K562 (cell line): Measurements from ENCODE around the gene TMEM270. TPM values are rescaled to one million over a fixed set of nuclear protein-coding genes. Genes with fewer than 3 reads are reported as not detected.

ENCODE experiments used
- ATAC-seq: fragments of 200-7000 bp; cut with Tn5 transposase; 3 replicates; pipeline ENCODE4 v1.9.1; 2020; ENCODE audit warnings: moderate library complexity
- BruUV-seq: library from RNA; stranded (reverse); fragments of 400-500 nt; replicated peaks from 2 replicates; lab custom pipeline; 2021; lab: Mats Ljungman, UMichigan
- CTCF ChIA-PET: fragments of 300-600 bp; formaldehyde crosslinking; extraction: SDS; loops from one replicate; lab custom pipeline; 2021; ENCODE audit warnings: low intra/inter-chr PET ratio; lab: Yijun Ruan, JAX
- POLR2A ChIA-PET: fragments of 300-600, 350-650 bp; sonication (Branson Sonifier 250); formaldehyde crosslinking; extraction: SDS; loops from one replicate; lab custom pipeline; 2021; ENCODE audit warnings: antibody characterized with exemption, inconsistent platforms; lab: Yijun Ruan, JAX
- DNase-seq, 4 experiments: peaks; one replicate each; pipeline versions ENCODE4 v3.0.0 to v3.0.0-alpha.2; 2011 to 2018; ENCODE audit warnings: low spot score in 3 of 4, mixed read lengths in 3 of 4; ENCODE audit errors: extremely low read depth in 1 of 4
- FAIRE-seq: peaks from 2 replicates; lab custom pipeline; 2011; peaks lifted over from hg19 to GRCh38; lab: Jason Lieb, UNC
- H2AFZ ChIP-seq: 2 replicates; pipeline ENCODE4 v1.6.0; 2011; ENCODE audit warnings: low read depth, low read length, control low read depth, inconsistent platforms
- H3K27ac ChIP-seq: fragments of 200-600 bp; 3 replicates; pipeline ENCODE4 v1.8.0; 2011; ENCODE audit warnings: low read depth, mild to moderate bottlenecking, control low read depth, inconsistent platforms, low read length, moderate library complexity, mixed read lengths; ENCODE audit errors: extremely low read depth
- H3K27me3 ChIP-seq, 2 experiments: fragments of 300-600 bp in 1 of 2; 2 replicates in 1 of 2; 3 replicates in 1 of 2; pipeline versions ENCODE4 v1.6.0 to v1.8.0; 2011; ENCODE audit warnings: inconsistent platforms in 2 of 2, low read length in 2 of 2, mild to moderate bottlenecking in 1 of 2, mixed read lengths in 1 of 2, moderate library complexity in 1 of 2; ENCODE audit not compliant: control insufficient read depth in 2 of 2, insufficient read depth in 2 of 2
- H3K36me3 ChIP-seq: fragments of 300-600 bp; 3 replicates; pipeline ENCODE4 v1.8.0; 2011; ENCODE audit warnings: mild to moderate bottlenecking, low read length, inconsistent platforms; ENCODE audit not compliant: control insufficient read depth, insufficient read depth
- H3K4me1 ChIP-seq, 2 experiments: fragments of 200-600 bp in 1 of 2; replicated peaks in 1 of 2; 2 replicates in 1 of 2; 3 replicates in 1 of 2; pipeline versions ENCODE4 v1.5.1 to v1.8.0; 2011; ENCODE audit warnings: inconsistent platforms in 2 of 2, low read length in 2 of 2, mild to moderate bottlenecking in 1 of 2, mixed read lengths in 1 of 2, moderate library complexity in 1 of 2; ENCODE audit not compliant: control insufficient read depth in 2 of 2, insufficient read depth in 2 of 2
- H3K4me2 ChIP-seq: 2 replicates; pipeline ENCODE4 v1.6.1; 2011; ENCODE audit warnings: low read length, control low read depth, inconsistent platforms, mixed read lengths; ENCODE audit not compliant: insufficient read depth
- H3K4me3 ChIP-seq: fragments of 200-600 bp; sonication (generic), shearing (Covaris generic); 2 replicates; pipeline ENCODE4 v1.5.1; 2016; ENCODE audit warnings: control low read depth, inconsistent platforms
- H3K79me2 ChIP-seq: fragments of 200-600 bp; 3 replicates; pipeline ENCODE4 v1.8.0; 2011; ENCODE audit warnings: low read length, inconsistent platforms; ENCODE audit not compliant: control insufficient read depth, insufficient read depth
- H3K9ac ChIP-seq, 2 experiments: 2 replicates each; pipeline versions ENCODE4 v1.6.0 to v1.6.1; 2011; ENCODE audit warnings: low read depth in 2 of 2, low read length in 2 of 2, control low read depth in 1 of 2, inconsistent platforms in 1 of 2, mild to moderate bottlenecking in 1 of 2, mixed read lengths in 1 of 2; ENCODE audit not compliant: insufficient read depth in 1 of 2
- H3K9me1 ChIP-seq: one replicate; pipeline ENCODE4 v1.6.0; 2011; ENCODE audit warnings: inconsistent platforms, mild to moderate bottlenecking, low read length, moderate library complexity; ENCODE audit not compliant: control insufficient read depth, insufficient read depth
- H3K9me3 ChIP-seq: replicated peaks from 2 replicates; pipeline ENCODE4 v1.5.1; 2011; ENCODE audit warnings: low read depth, low read length, inconsistent platforms; ENCODE audit not compliant: control insufficient read depth, insufficient read depth
- H4K20me1 ChIP-seq: replicated peaks from 2 replicates; pipeline ENCODE4 v1.6.1; 2011; ENCODE audit warnings: low read length, inconsistent platforms, mixed read lengths; ENCODE audit not compliant: control insufficient read depth, insufficient read depth
- ASH1L ChIP-seq: fragments of 450-650 bp; IDR thresholded peaks from 2 replicates; pipeline ENCODE4 v1.6.1; 2018; ENCODE audit warnings: borderline replicate concordance, mild to moderate bottlenecking, low read depth; ENCODE audit not compliant: partially characterized antibody
- BRF1 ChIP-seq: IDR thresholded peaks from 3 replicates; pipeline ENCODE4 v1.6.1; 2011; ENCODE audit warnings: borderline replicate concordance, mild to moderate bottlenecking; ENCODE audit not compliant: insufficient read length; ENCODE audit errors: extremely low read depth
- CBX1 ChIP-seq: sonication (generic); IDR thresholded peaks from 2 replicates; pipeline ENCODE4 v1.6.1; 2016; ENCODE audit warnings: antibody characterized with exemption, low read depth, mild to moderate bottlenecking
- CC2D1A ChIP-seq: fragments of 450-650 bp; IDR thresholded peaks from 2 replicates; pipeline ENCODE4 v1.6.1; 2017; ENCODE audit warnings: mild to moderate bottlenecking
- ESRRA ChIP-seq: fragments of 450-650 bp; IDR thresholded peaks from 2 replicates; pipeline ENCODE4 v1.6.1; 2014; ENCODE audit warnings: low read depth, mild to moderate bottlenecking, moderate library complexity, borderline replicate concordance
- HDAC3 ChIP-seq: fragments of 450-650 bp; IDR thresholded peaks from 2 replicates; pipeline ENCODE4 v1.6.1; 2018; ENCODE audit warnings: borderline replicate concordance, mild to moderate bottlenecking, moderate library complexity; ENCODE audit not compliant: partially characterized antibody
- HES1 ChIP-seq: fragments of 450-650 bp; IDR thresholded peaks from 2 replicates; pipeline ENCODE4 v1.6.1; 2016; ENCODE audit warnings: low read depth, mild to moderate bottlenecking, moderate library complexity
- HIVEP1 ChIP-seq: fragments of 250-450 bp; sonication (Bioruptor Pico); IDR thresholded peaks from 2 replicates; pipeline ENCODE4 v1.4.0; 2020; ENCODE audit warnings: mild to moderate bottlenecking
- MCM5 ChIP-seq: fragments of 450-650 bp; IDR thresholded peaks from 2 replicates; pipeline ENCODE4 v1.6.1; 2016; ENCODE audit warnings: low read depth
- MED1 ChIP-seq: sonication (generic); formaldehyde crosslinking; IDR thresholded peaks from 2 replicates; pipeline ENCODE4 v1.8.1; 2023; ENCODE audit warnings: missing genetic modification reagents, borderline replicate concordance
- NFE2 ChIP-seq: IDR thresholded peaks from 2 replicates; pipeline ENCODE4 v1.6.1; 2014; ENCODE audit warnings: antibody characterized with exemption, low read depth
- NRF1 ChIP-seq, 2 experiments: fragments of 450-650 bp; IDR thresholded peaks in 1 of 2; conservative IDR thresholded peaks in 1 of 2; 2 replicates each; pipeline ENCODE4 v1.6.1; 2014; ENCODE audit warnings: mild to moderate bottlenecking in 2 of 2
- RCOR1 ChIP-seq, 2 experiments: IDR thresholded peaks; 2 replicates each; pipeline ENCODE4 v1.6.1; 2012; ENCODE audit warnings: low read depth in 2 of 2, low read length in 2 of 2, borderline replicate concordance in 1 of 2, improper control_type of control experiment in 1 of 2
- SIN3A ChIP-seq, 2 experiments: fragments of 150-350 bp in 1 of 2; IDR thresholded peaks; 2 replicates each; pipeline ENCODE4 v1.6.1; 2011 to 2016; ENCODE audit warnings: borderline replicate concordance in 2 of 2, low read depth in 2 of 2, low read length in 2 of 2, mild to moderate bottlenecking in 2 of 2, moderate library complexity in 2 of 2; ENCODE audit not compliant: control insufficient read depth in 1 of 2
- U2AF2 ChIP-seq: fragments of 200-400 bp; formaldehyde crosslinking; optimal IDR thresholded peaks from 2 replicates; pipeline ENCODE3; 2017; ENCODE audit warnings: low read depth, mild to moderate bottlenecking, low read length
- ZKSCAN8 ChIP-seq: fragments of 200-800 bp; sonication (Bioruptor generic); IDR thresholded peaks from 2 replicates; pipeline ENCODE4 v1.6.1; 2016; ENCODE audit warnings: missing genetic modification characterization, missing compliant biosample characterization
- ZNF639 ChIP-seq, 2 experiments: fragments of 200-800 bp in 1 of 2; sonication (Bioruptor generic) in 1 of 2; sonication (generic) in 1 of 2; formaldehyde crosslinking in 1 of 2; IDR thresholded peaks in 1 of 2; conservative IDR thresholded peaks in 1 of 2; 2 replicates each; pipeline versions ENCODE4 v1.5.0 to v1.6.1; 2016 to 2020; ENCODE audit warnings: missing compliant biosample characterization in 1 of 2, missing genetic modification characterization in 1 of 2, missing genetic modification reagents in 1 of 2
- WGBS: fragments of 100-300 bp; shearing (Covaris generic); methylation state at CpG from one replicate; pipeline ENCODE4 v1.1.6; 2016; ENCODE audit warnings: low coverage, mixed read lengths; ENCODE audit not compliant: insufficient coverage; ENCODE audit errors: missing lambda C conversion rate; 5-methylcytosine and 5-hydroxymethylcytosine counted together
- in situ Hi-C: fragments of 300-500 bp; cut with MboI; formaldehyde crosslinking; loops from 4 replicates; pipeline ENCODE4 v1.15.0; 2018; ENCODE audit warnings: inconsistent platforms, mixed read lengths
- intact Hi-C: fragments of 100-400 bp; cut with micrococcal nuclease; formaldehyde crosslinking; loops from 2 replicates; pipeline ENCODE4 v1.14.2; 2022
- polyA plus RNA-seq, 8 experiments: library from polyadenylated mRNA; depleted of rRNA in 4 of 8; stranded (reverse) in 5 of 8; unstranded in 3 of 8; fragments of >200 nt; fragmentation: Nextera tagmentation in 2 of 8; fragmentation: Illumina TruSeq in 1 of 8; extraction: Ambion mirVana in 2 of 8; extraction: Trizol in 1 of 8; gene quantifications; 2 replicates each; pipeline versions ENCODE4 v1.2.1 to v1.2.3, GENCODE V29; 2011 to 2014; ENCODE audit warnings: inconsistent platforms in 1 of 8, missing spikeins in 1 of 8
- total RNA-seq, 7 experiments: library from RNA; depleted of rRNA in 6 of 7; stranded (reverse); fragments of >200 nt in 6 of 7; fragmentation: Illumina TruSeq in 2 of 7; extraction: Trizol in 2 of 7; gene quantifications; 2 replicates each; pipeline versions ENCODE4 v1.2.1 to v1.2.3, GENCODE V29; 2011 to 2021; ENCODE audit warnings: low replicate concordance in 1 of 7

The TMEM270 gene
- total and polyA plus RNA-seq, 9 of the 15 experiments (the other 6 are each of a cell fraction or from before 2014, with no cell fraction given): not detected

GRCh38 chr7:73838642-73839041, 22.3 kb upstream of the TMEM270 start:
- H3K27ac ChIP-seq: no peak overlapping the region
- no peaks in the 10 kb centered on the region for H3K27me3 ChIP-seq
- ATAC-seq: no peak
- ChIA-PET POLR2A (no interaction called here), CTCF (no interaction called here)
- in situ Hi-C loops: no loop called here
- no peaks in the 10 kb centered on the region for H3K9me3 ChIP-seq
- H2AFZ ChIP-seq: no peak overlapping the region
- no peaks in the 10 kb centered on the region for H3K9me1 ChIP-seq
- H3K4me3 ChIP-seq: no peak overlapping the region
- H3K79me2 ChIP-seq: no peaks in the 10 kb centered on the region
- FAIRE-seq: no peak
- BruUV-seq: no TSS peak
- no peaks in the 10 kb centered on the region for H4K20me1 ChIP-seq
- intact Hi-C loops: no loop called here
- TF ChIP-seq BRF1: no peak
- no peak for TF ChIP-seq CC2D1A
- TF ChIP-seq MCM5: no peak
- no peak for TF ChIP-seq NRF1 (conservative IDR thresholded peaks at IDR 0.05 in 1 of 2, IDR thresholded peaks at IDR 0.05 in 1 of 2)
- TF ChIP-seq HDAC3: no peak
- no peak for TF ChIP-seq RCOR1 (IDR thresholded peaks at IDR 0.05; ENCODE audit: borderline replicate concordance in 1 of 2, low read depth in 2 of 2, low read length in 2 of 2)
- no peak for TF ChIP-seq ESRRA
- TF ChIP-seq HES1: no peak
- no peak for TF ChIP-seq NFE2
- TF ChIP-seq CBX1: no peak
- TF ChIP-seq ASH1L: no peak
- TF ChIP-seq U2AF2: no peak
- TF ChIP-seq MED1 (CRISPR knock-in tag): no peak
- no peak for TF ChIP-seq SIN3A (IDR thresholded peaks at IDR 0.05; ENCODE audit: borderline replicate concordance in 2 of 2, control insufficient read depth in 1 of 2, low read depth in 2 of 2, low read length in 2 of 2)
- no peak for TF ChIP-seq ZNF639 (CRISPR knock-in tag; conservative IDR thresholded peaks at IDR 0.05 in 1 of 2, IDR thresholded peaks at IDR 0.05 in 1 of 2)
- TF ChIP-seq ZKSCAN8 (CRISPR knock-in tag): no peak
- no peak for TF ChIP-seq HIVEP1
- DNase-seq: no peak
- H3K36me3 ChIP-seq: no peaks in the 10 kb centered on the region
- peaks cover under 1 to 32% of the 10 kb centered on the region in 2 experiments for H3K4me1 ChIP-seq
- WGBS: 22% methylated on average over 6 of the region's 6 CpGs
- H3K4me2 ChIP-seq: no peak overlapping the region
- H3K9ac ChIP-seq: 0 out of 4 replicates have a peak overlapping the region, but pooled peaks of 1 of the 2 experiments have one; percentile 55
